HUES6 (cell line): ENCODE measurements around the gene CCL4.
"Not testable (repeated sequence)": the region's sequence is repeated elsewhere in the genome, so short reads cannot be mapped to it uniquely, and the experiment has no call there.

Experiments
- H3K27ac ChIP-seq: 2 replicates; pipeline ENCODE4 v1.7.0; 2013; ENCODE audit warnings: low read depth, mild to moderate bottlenecking, low read length, inconsistent platforms
- H3K27me3 ChIP-seq: 2 replicates; pipeline ENCODE4 v1.6.1; 2013; ENCODE audit warnings: low read length; ENCODE audit not compliant: control insufficient read depth, insufficient read depth
- H3K36me3 ChIP-seq: 2 replicates; pipeline ENCODE4 v1.6.1; 2013; ENCODE audit warnings: low read length; ENCODE audit not compliant: control insufficient read depth, insufficient read depth
- H3K4me1 ChIP-seq: 2 replicates; pipeline ENCODE4 v1.6.1; 2013; ENCODE audit warnings: low read length; ENCODE audit not compliant: control insufficient read depth, insufficient read depth
- H3K4me3 ChIP-seq: 2 replicates; pipeline ENCODE4 v1.5.1; 2013; ENCODE audit warnings: low read depth, low read length
- H3K9ac ChIP-seq: one replicate; pipeline ENCODE4 v1.6.1; 2013; ENCODE audit warnings: mild to moderate bottlenecking, low read length
- H3K9me3 ChIP-seq: 2 replicates; pipeline ENCODE4 v1.6.1; 2013; ENCODE audit warnings: low read depth, low read length; ENCODE audit not compliant: control insufficient read depth, insufficient read depth

The CCL4 gene

DNA sequence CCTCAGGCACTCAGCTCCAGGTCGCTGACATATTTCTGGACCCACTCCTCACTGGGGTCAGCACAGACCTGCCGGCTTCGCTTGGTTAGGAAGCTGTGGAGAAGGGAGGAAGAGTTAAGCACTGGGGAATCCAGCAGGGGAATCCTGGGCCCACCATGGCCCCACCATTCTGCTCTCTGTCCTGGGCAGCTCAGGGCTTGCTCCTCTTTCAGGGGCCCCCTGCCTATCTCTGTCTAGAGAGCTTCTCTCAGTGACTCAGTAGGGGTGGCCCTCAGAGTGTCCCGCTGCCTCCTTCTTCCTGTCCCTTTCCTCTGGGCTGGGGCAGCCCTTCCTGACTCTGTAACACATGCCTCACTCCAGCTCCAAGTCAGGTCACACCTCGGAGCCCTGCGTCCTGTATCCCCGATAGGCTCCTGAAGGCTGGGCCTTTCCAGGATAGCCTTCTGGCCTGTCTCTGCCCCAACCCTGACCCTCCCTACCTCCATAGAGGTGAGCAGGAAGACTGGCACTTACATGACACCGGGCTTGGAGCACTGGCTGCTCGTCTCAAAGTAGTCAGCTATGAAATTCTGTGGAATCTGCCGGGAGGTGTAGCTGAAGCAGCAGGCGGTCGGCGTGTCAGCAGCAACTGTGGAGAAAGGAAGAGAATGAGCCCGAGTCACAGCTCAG lies 14.8 kb upstream of the CCL4 start:
- Histone ChIP-seq H3K9ac (no peak overlapping the region), H3K36me3 (no peaks in the 10 kb centered on the region), H3K4me1 (peaks cover 23% of the 10 kb centered on the region), H3K27me3 (no peaks in the 10 kb centered on the region), H3K9me3 (no peaks in the 10 kb centered on the region), H3K4me3 (no peak overlapping the region), H3K27ac (no peak overlapping the region)

DNA sequence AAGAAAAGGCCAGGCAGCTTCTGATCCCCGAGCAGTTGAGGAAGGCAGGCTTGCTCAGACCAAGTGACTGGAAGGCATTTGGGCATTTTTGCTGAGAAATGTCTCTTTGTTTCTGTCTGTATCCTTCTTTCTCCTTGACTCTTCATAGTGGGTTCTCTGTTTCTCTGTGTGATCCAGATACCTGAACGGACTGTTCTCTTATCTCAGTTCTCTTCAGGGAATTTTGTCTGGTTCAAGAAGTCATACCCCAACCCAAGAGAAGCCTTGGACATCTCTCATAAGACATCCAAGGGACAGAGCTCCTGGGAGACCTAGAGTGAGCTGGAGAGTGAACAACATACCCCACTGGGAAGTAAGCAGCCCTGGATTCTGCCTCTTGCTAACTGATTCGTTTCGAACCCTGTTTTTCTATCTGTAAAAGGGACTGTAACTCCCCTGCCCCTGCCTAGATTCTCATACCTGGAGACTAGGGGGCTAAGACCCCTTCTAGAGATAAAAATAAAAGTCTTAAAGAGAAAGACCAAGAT lies 14.2 kb upstream of the CCL4 start:
- Histone ChIP-seq H3K36me3 (no peaks in the 10 kb centered on the region), H3K9ac (no peak overlapping the region), H3K27me3 (no peaks in the 10 kb centered on the region), H3K4me1 (peaks cover 21% of the 10 kb centered on the region), H3K27ac (no peak overlapping the region), H3K9me3 (no peaks in the 10 kb centered on the region), H3K4me3 (no peak overlapping the region)

DNA sequence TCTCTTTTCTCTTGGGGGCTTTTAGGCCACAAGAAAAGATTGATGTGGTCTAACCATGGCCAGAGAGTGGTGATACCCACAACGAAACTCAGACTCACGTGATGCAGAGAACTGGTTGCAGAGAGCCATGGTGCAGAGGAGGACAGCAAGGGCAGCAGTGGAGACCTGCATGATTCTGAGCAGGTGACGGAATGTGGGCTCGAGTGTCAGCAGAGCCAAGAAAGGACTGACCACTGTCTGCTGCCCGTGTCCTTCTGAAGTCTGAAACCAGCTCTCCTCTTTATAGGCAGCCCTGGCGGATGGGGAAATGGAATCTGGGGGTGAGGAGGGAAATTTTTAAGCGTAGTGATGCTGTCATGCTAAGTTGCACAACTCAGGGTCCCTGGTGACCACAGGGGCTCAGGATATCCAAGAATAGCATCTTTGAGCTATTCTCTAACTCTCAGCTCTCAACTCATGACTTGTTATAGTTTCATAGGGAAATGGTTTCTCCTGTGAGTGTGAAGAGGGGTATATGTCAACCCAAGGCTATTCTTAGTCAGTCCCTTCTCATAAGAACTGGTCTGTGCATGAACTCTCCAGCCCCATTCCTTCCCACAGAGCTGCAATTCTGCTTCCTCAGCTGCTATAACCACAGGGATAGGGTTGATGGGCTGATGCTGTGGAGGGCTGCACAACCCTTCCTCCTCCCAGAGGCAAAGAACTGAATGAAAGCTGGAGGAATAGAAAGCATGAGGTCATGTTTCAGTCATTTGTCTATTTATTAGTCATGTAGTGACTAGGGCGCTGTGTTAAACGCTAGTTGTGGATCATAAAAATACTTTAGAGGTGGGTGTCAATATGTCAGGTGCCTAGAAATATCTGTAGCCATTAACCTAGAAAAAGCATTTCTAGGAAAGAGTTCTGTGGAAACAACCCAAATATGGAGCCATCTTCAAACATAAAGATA lies 13.5 kb upstream of the CCL4 start, which contains the start of gene CCL3:
CCL3 (minus strand) TSS at position 256 of the 949 bp plus-strand sequence; CDS start at position 171, 85 bp downstream.
- no peak within 1 kb of the TSS for H3K9ac ChIP-seq
- H3K27ac ChIP-seq: no peak within 1 kb of the TSS
- no peak within 1 kb of the TSS for H3K4me3 ChIP-seq
- peaks cover 13% of the 10 kb centered on the region for H3K4me1 ChIP-seq
- no peaks in the 10 kb centered on the region for H3K9me3 ChIP-seq
- H3K36me3 ChIP-seq: no peaks in the 10 kb centered on the region
- H3K27me3 ChIP-seq: no peaks in the 10 kb centered on the region

GRCh38 chr17:36092230-36092629 lies 11.4 kb upstream of the CCL4 start:
- Histone ChIP-seq H3K27ac (no peak overlapping the region), H3K27me3 (no peaks in the 10 kb centered on the region), H3K4me3 (no peak overlapping the region), H3K9ac (no peak overlapping the region), H3K36me3 (no peaks in the 10 kb centered on the region), H3K4me1 (peaks cover 9% of the 10 kb centered on the region; the same call in 1 of the 2 replicates), H3K9me3 (no peaks in the 10 kb centered on the region)

GRCh38 chr17:36092715-36093114 lies 10.9 kb upstream of the CCL4 start:
- not testable (repeated sequence) for H3K4me3 ChIP-seq, H3K9me3 ChIP-seq, H3K36me3 ChIP-seq, H3K4me1 ChIP-seq, H3K9ac ChIP-seq, H3K27me3 ChIP-seq, H3K27ac ChIP-seq

GRCh38 chr17:36094232-36094631 lies 9.4 kb upstream of the CCL4 start:
- H3K27me3 ChIP-seq: no peaks in the 10 kb centered on the region
- H3K9me3 ChIP-seq: no peaks in the 10 kb centered on the region
- H3K27ac ChIP-seq: no peak overlapping the region
- H3K9ac ChIP-seq: no peak overlapping the region
- no peaks in the 10 kb centered on the region for H3K36me3 ChIP-seq
- no peak overlapping the region for H3K4me3 ChIP-seq
- H3K4me1 ChIP-seq: peaks cover 6% of the 10 kb centered on the region; the same call in 1 of the 2 replicates

GRCh38 chr17:36094746-36095145 lies 8.9 kb upstream of the CCL4 start:
- H3K27me3 ChIP-seq: no peaks in the 10 kb centered on the region
- H3K27ac ChIP-seq: no peak overlapping the region

GRCh38 chr17:36095992-36096391 lies 7.6 kb upstream of the CCL4 start:
- H3K36me3 ChIP-seq: no peaks in the 10 kb centered on the region
- H3K27me3 ChIP-seq: no peaks in the 10 kb centered on the region
- H3K27ac ChIP-seq: no peak overlapping the region
- H3K4me3 ChIP-seq: no peak overlapping the region
- no peak overlapping the region for H3K9ac ChIP-seq
- H3K4me1 ChIP-seq: 0 out of 2 replicates have a peak, but pooled peaks cover 3% of the 10 kb centered on the region
- no peaks in the 10 kb centered on the region for H3K9me3 ChIP-seq

More at GRCh38 chr17:36094746-36095145, 8.9 kb upstream of the CCL4 start:
- no peak overlapping the region for H3K9ac ChIP-seq
- no peaks in the 10 kb centered on the region for H3K9me3 ChIP-seq
- 0 out of 2 replicates have a peak, but pooled peaks cover 3% of the 10 kb centered on the region for H3K4me1 ChIP-seq
- H3K4me3 ChIP-seq: no peak overlapping the region
- H3K36me3 ChIP-seq: no peaks in the 10 kb centered on the region

GRCh38 chr17:36099004-36099403 lies 4.6 kb upstream of the CCL4 start:
- H3K36me3 ChIP-seq, H3K9ac ChIP-seq, H3K9me3 ChIP-seq, H3K4me1 ChIP-seq, H3K27ac ChIP-seq, H3K4me3 ChIP-seq, H3K27me3 ChIP-seq: not testable (repeated sequence)

DNA sequence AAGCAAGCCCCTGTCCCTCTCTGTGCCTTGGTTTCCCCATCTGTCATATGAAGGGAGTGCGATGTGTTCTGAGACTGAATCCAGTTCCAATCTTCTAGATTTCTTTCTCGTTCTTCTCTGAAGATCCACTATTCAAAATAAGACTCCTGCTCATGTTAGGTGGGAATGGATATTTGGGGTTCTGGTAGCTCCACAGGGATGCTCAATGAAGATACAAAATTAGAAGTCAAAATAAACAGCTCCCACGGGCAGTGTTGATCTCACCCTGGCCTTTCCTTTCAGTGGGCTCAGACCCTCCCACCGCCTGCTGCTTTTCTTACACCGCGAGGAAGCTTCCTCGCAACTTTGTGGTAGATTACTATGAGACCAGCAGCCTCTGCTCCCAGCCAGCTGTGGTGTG lies 619 bp downstream of the CCL4 start:
- H3K4me1 ChIP-seq, H3K27me3 ChIP-seq, H3K9me3 ChIP-seq, H3K9ac ChIP-seq, H3K27ac ChIP-seq, H3K36me3 ChIP-seq, H3K4me3 ChIP-seq: not testable (repeated sequence)

- Histone ChIP-seq H3K9me3 (no peaks in the 10 kb centered on the region), H3K27ac (no peak overlapping the region), H3K27me3 (no peaks in the 10 kb centered on the region), H3K4me3 (no peak overlapping the region), H3K9ac (no peak overlapping the region), H3K4me1 (no peaks in the 10 kb centered on the region), H3K36me3 (no peaks in the 10 kb centered on the region)
Observed at GRCh38 chr17:36104701-36105181, 1.1 kb downstream of the CCL4 start.
